Kidney epithelial cell (primary cell): ENCODE results near the gene TSPAN15. TPM values are rescaled to one million over a fixed set of nuclear protein-coding genes. Genes with fewer than 3 reads are reported as not detected.

Experiments
- DNase-seq: peaks from one replicate; pipeline ENCODE4 v3.0.0-alpha.2; 2010; ENCODE audit warnings: low read depth
- H3K27me3 ChIP-seq: 2 replicates; pipeline ENCODE4 v1.6.0; 2011; ENCODE audit warnings: low read length; ENCODE audit not compliant: control insufficient read depth, insufficient read depth
- H3K36me3 ChIP-seq: 2 replicates; pipeline ENCODE4 v1.5.1; 2011; ENCODE audit warnings: low read length; ENCODE audit not compliant: control insufficient read depth, insufficient read depth
- H3K4me3 ChIP-seq: 2 replicates; pipeline ENCODE4 v1.5.1; 2011; ENCODE audit warnings: low read depth, mild to moderate bottlenecking, control low read depth, low read length
- CTCF ChIP-seq: IDR thresholded peaks from 2 replicates; pipeline ENCODE4 v1.5.1; 2011; ENCODE audit warnings: mild to moderate bottlenecking, moderate library complexity, low read length, control low read depth, inconsistent platforms; ENCODE audit not compliant: insufficient read depth, poor library complexity, severe bottlenecking
- total RNA-seq: library from RNA; depleted of rRNA; stranded (reverse); fragments of >200 nt; gene quantifications from 2 replicates; pipeline ENCODE4 v1.2.3, GENCODE V29; 2015

Gene TSPAN15
- total RNA-seq, 1 donor from 2014 or later: 19.4 TPM

GRCh38 chr10:69537449-69537848 lies 86.2 kb downstream of the TSPAN15 start:
- H3K27me3 ChIP-seq: no peaks in the 10 kb centered on the region
- H3K4me3 ChIP-seq: no peak overlapping the region
- DNase-seq: no peak
- no peaks in the 10 kb centered on the region for H3K36me3 ChIP-seq
- no peak for TF ChIP-seq CTCF

GRCh38 chr10:69538461-69538860 lies 87.2 kb downstream of the TSPAN15 start:
- no peak for TF ChIP-seq CTCF
- H3K36me3 ChIP-seq: no peaks in the 10 kb centered on the region
- H3K27me3 ChIP-seq: no peaks in the 10 kb centered on the region
- H3K4me3 ChIP-seq: no peak overlapping the region
- DNase-seq: no peak

- H3K36me3 ChIP-seq: no peaks in the 10 kb centered on the region
- no peak for DNase-seq
- no peaks in the 10 kb centered on the region for H3K27me3 ChIP-seq
- no peak for TF ChIP-seq CTCF
- H3K4me3 ChIP-seq: no peak overlapping the region
Observed at GRCh38 chr10:69541463-69541862, 90.2 kb downstream of the TSPAN15 start.

- no peak for DNase-seq
- no peak overlapping the region for H3K4me3 ChIP-seq
- no peak for TF ChIP-seq CTCF
- no peaks in the 10 kb centered on the region for H3K36me3 ChIP-seq
- H3K27me3 ChIP-seq: no peaks in the 10 kb centered on the region
Observed at GRCh38 chr10:69549959-69550358, 98.7 kb downstream of the TSPAN15 start.

- no peak for TF ChIP-seq CTCF
- H3K36me3 ChIP-seq: no peaks in the 10 kb centered on the region
- no peak overlapping the region for H3K4me3 ChIP-seq
- no peak for DNase-seq
- no peaks in the 10 kb centered on the region for H3K27me3 ChIP-seq
Observed at GRCh38 chr10:69552268-69552667, 101.0 kb downstream of the TSPAN15 start.

GRCh38 chr10:69553328-69553727 lies 102.1 kb downstream of the TSPAN15 start:
- no peak overlapping the region for H3K4me3 ChIP-seq
- no peaks in the 10 kb centered on the region for H3K36me3 ChIP-seq
- DNase-seq: no peak
- peaks cover under 1% of the 10 kb centered on the region for H3K27me3 ChIP-seq
- TF ChIP-seq CTCF: no peak
